Activated naive CD8-positive, alpha-beta T cell treated with anti-CD3 and anti-CD28 coated beads for 36 hours (primary cell): ENCODE results near the gene RBM14. TPM values are rescaled to one million over a fixed set of nuclear protein-coding genes. Genes with fewer than 3 reads are reported as not detected.

Source experiments
- DNase-seq: peaks from one replicate; pipeline ENCODE4 v3.0.0; 2021
- H3K27ac Mint-ChIP-seq: one replicate; pipeline ENCODE4 v1.8.0; 2022; ENCODE audit warnings: mild to moderate bottlenecking, moderate library complexity, mixed read lengths
- H3K27me3 Mint-ChIP-seq: one replicate; pipeline ENCODE4 v1.8.0; 2022; ENCODE audit warnings: mild to moderate bottlenecking, mixed read lengths
- H3K36me3 Mint-ChIP-seq: one replicate; pipeline ENCODE4 v1.8.0; 2021; ENCODE audit warnings: mild to moderate bottlenecking, mixed read lengths
- H3K4me1 Mint-ChIP-seq: one replicate; pipeline ENCODE4 v1.8.0; 2021; ENCODE audit warnings: mixed read lengths
- H3K4me3 Mint-ChIP-seq: one replicate; pipeline ENCODE4 v1.8.0; 2022; ENCODE audit warnings: mild to moderate bottlenecking, moderate library complexity, mixed read lengths
- H3K9me3 Mint-ChIP-seq: one replicate; pipeline ENCODE4 v1.8.0; 2022; ENCODE audit warnings: mixed read lengths
- total RNA-seq, 2 experiments: library from RNA; stranded (reverse); gene quantifications; one replicate each; pipeline ENCODE4 v1.2.3, GENCODE V29; 2021

The RBM14 gene
- total RNA-seq, 2 experiments from 2014 or later, result 157 to 162 TPM

- Mint-ChIP-seq H3K27me3 (no peaks in the 10 kb centered on the region), H3K4me1 (peaks cover 43% of the 10 kb centered on the region), H3K4me3 (peak overlapping the region; percentile 26), H3K36me3 (peaks cover 21% of the 10 kb centered on the region), H3K27ac (no peak overlapping the region), H3K9me3 (no peaks in the 10 kb centered on the region)
- no peak for DNase-seq
Observed at GRCh38 chr11:66674964-66675602, 58.7 kb downstream of the RBM14 start.

- H3K4me1 Mint-ChIP-seq, result peaks cover 36% of the 10 kb centered on the region
- H3K27me3 Mint-ChIP-seq, result no peaks in the 10 kb centered on the region
- DNase-seq, result no peak
- no peaks in the 10 kb centered on the region for H3K9me3 Mint-ChIP-seq
- H3K27ac Mint-ChIP-seq, result peak overlapping the region; percentile 97
- peak overlapping the region; percentile 93 for H3K4me3 Mint-ChIP-seq
- peaks cover 18% of the 10 kb centered on the region for H3K36me3 Mint-ChIP-seq
Observed at GRCh38 chr11:66676282-66676919, 60.0 kb downstream of the RBM14 start.

Other genes starting within 250 kb of the RBM14 start
- 1 to 10 TPM; 8.1 to 9.0 TPM for gene SLC29A2, start 244.9 kb upstream of the RBM14 start, total RNA-seq
- gene NPAS4, start 195.6 kb upstream of the RBM14 start, total RNA-seq, result under 1 TPM in 1 of 2 experiments, not detected in 1; 0.16 TPM
- gene MRPL11, start 177.8 kb upstream of the RBM14 start, total RNA-seq, result 100 to 1,000 TPM; 159 to 161 TPM
- 1 to 10 TPM; 5.8 to 6.4 TPM for gene PELI3, start 149.7 kb upstream of the RBM14 start, total RNA-seq
- 10 to 100 TPM; 70.7 to 75.3 TPM for gene DPP3, start 136.2 kb upstream of the RBM14 start, total RNA-seq
- gene BBS1, start 106.0 kb upstream of the RBM14 start, total RNA-seq, result 10 to 100 TPM in 1 of 2 experiments, 1 to 10 TPM in 1; 7.7 to 13.1 TPM
- 10 to 100 TPM in 1 of 2 experiments, 1 to 10 TPM in 1; 9.6 to 10.3 TPM for gene ZDHHC24, start 70.6 kb upstream of the RBM14 start, total RNA-seq
- under 1 TPM; 0.06 to 0.12 TPM for gene ACTN3, start 69.7 kb upstream of the RBM14 start, total RNA-seq
- gene CTSF, start 48.0 kb upstream of the RBM14 start, total RNA-seq, result 1 to 10 TPM; 1.2 to 1.4 TPM
- gene CCDC87, start 23.6 kb upstream of the RBM14 start, total RNA-seq, result under 1 TPM; 0.16 to 0.23 TPM
- gene CCS, start 23.4 kb upstream of the RBM14 start, total RNA-seq, result 10 to 100 TPM; 19.7 to 20.9 TPM
- 100 to 1,000 TPM; 134 to 140 TPM for gene RBM4, start 22.1 kb downstream of the RBM14 start, total RNA-seq
- gene RBM4B, start 61.3 kb downstream of the RBM14 start, total RNA-seq, result 10 to 100 TPM; 12.2 to 15.5 TPM
- gene SPTBN2, start 112.6 kb downstream of the RBM14 start, total RNA-seq, result 1 to 10 TPM; 1.4 to 1.7 TPM
- gene RCE1, start 226.8 kb downstream of the RBM14 start, total RNA-seq, result 10 to 100 TPM; 26.8 to 31.1 TPM
- gene LRFN4, start 240.4 kb downstream of the RBM14 start, total RNA-seq, result 10 to 100 TPM; 36.3 to 37.8 TPM